ENCODE data around the gene CEP112. TPM values are rescaled to one million over a fixed set of nuclear protein-coding genes. Genes with fewer than 3 reads are reported as not detected.

Gene CEP112
- total and polyA plus RNA-seq, 2 of the 4 experiments (the other 2 are of a cell fraction): 2.5 to 5.6 TPM

DNA sequence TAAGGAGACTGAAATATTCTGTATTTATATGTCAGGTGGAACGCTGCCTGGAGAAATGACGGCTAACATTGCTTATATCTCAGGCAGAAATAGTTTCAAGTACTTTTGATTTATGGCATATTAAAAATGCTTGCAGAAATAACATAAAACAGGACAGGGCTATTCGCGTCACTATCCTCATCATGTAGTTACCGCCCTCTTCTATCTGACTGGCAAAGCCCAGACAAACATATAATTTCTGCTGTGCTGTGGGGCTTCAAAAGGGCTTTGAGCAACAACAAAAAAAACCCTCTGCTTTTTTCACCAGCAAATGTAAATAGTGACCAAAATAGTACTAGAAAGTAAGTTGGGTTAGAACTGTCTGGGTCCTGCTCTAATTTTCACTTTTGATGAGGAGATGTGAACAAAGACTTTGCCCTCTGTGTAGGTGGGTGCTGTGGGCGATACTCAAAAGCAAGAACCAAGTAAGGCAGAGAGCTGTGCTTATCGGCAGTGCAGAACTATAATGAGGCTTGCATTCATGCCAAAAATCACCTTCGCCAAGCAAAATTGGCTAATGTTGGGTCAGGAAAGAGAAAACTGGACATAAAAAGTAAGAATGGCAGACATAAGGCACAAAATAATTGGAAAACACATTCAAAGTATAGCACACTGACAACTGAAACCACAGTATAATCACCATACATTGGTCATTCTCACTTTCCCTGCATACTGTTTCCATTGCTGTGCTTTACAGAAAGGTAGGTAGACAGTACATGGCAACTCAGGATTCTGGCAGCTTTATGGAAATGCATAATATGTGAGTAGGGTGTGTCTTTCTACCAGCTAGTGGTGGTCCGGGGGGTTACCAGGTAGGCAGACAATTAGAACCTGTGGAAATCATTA lies 479.3 kb downstream of the CEP112 start (continued):
- no peak for TF ChIP-seq SMC3 (IDR thresholded peaks at IDR 0.05; ENCODE audit: low read depth, low read length)

GRCh38 chr17:65711671-65712276 lies 480.2 kb downstream of the CEP112 start:
- Histone ChIP-seq H3K27ac (ENCODE audit: insufficient read depth, low read length) (no peak overlapping the region), H4K5ac (ENCODE audit: low read depth, low read length) (no peak overlapping the region), H2AK5ac (ENCODE audit: low read depth, low read length) (no peak overlapping the region), H3K79me1 (ENCODE audit: low read depth in 1 of 2, low read length in 2 of 2) (no peaks in the 10 kb centered on the region), H3K14ac (replicated peaks; ENCODE audit: low read depth, low read length) (no peak overlapping the region), H3K4me2 (ENCODE audit: low read depth, low read length) (no peak overlapping the region), H2BK5ac (ENCODE audit: low read depth, low read length, poor library complexity, severe bottlenecking) (no peak overlapping the region), H2AK9ac (replicated peaks; ENCODE audit: low read depth, low read length, poor library complexity) (no peak overlapping the region), H3K18ac (ENCODE audit: low read depth, low read length) (no peak overlapping the region), H3K56ac (ENCODE audit: extremely low read depth, insufficient read depth, low read length) (no peak overlapping the region; the same call in 1 of the 2 replicates), H4K20me1 (ENCODE audit: insufficient read depth, low read length) (no peaks in the 10 kb centered on the region), H2BK120ac (ENCODE audit: low read depth, low read length) (no peak overlapping the region), H3K36me3 (ENCODE audit: control insufficient read depth, insufficient read depth, low read length) (no peaks in the 10 kb centered on the region), H3K4me1 (ENCODE audit: control insufficient read depth, insufficient read depth, low read length) (no peaks in the 10 kb centered on the region), H3K4ac (ENCODE audit: low read depth, low read length) (no peak overlapping the region), H3K9me3 (ENCODE audit: control insufficient read depth, insufficient read depth, low read length) (no peaks in the 10 kb centered on the region), H4K8ac (ENCODE audit: low read depth in 2 of 2, low read length in 2 of 2) (no peak overlapping the region), H3K4me3 (ENCODE audit: insufficient read depth, low read depth, low read length) (no peak overlapping the region), H4K91ac (ENCODE audit: insufficient read depth, low read depth, low read length) (no peak overlapping the region), H3K9ac (ENCODE audit: low read depth, low read length) (no peak overlapping the region), H2BK15ac (ENCODE audit: low read depth, low read length) (no peak overlapping the region), H3K27me3 (ENCODE audit: control insufficient read depth, insufficient read depth, low read length) (no peaks in the 10 kb centered on the region), H2BK20ac (ENCODE audit: low read depth, low read length) (no peak overlapping the region), H2AFZ (replicated peaks; ENCODE audit: low read length, poor library complexity) (no peak overlapping the region), H3K23ac (ENCODE audit: low read depth, low read length) (no peak overlapping the region), H3K9me1 (ENCODE audit: insufficient read depth, low read length) (no peaks in the 10 kb centered on the region)
- POLR2A ChIA-PET (ENCODE audit: unreplicated experiment): no interaction called here
- BruUV-seq (replicated peaks): no TSS peak
- ATAC-seq (ENCODE audit: low read depth) (no peak), DNase-seq (no peak)
- dilution Hi-C loops (cut with HindIII; ENCODE audit: low sequenced_read_pairs, unreplicated experiment) (no loop called here), intact Hi-C loops (cut with micrococcal nuclease) (no loop called here), in situ Hi-C loops (cut with MboI; ENCODE audit: low sequenced_read_pairs) (no loop called here)
- CTCF ChIA-PET: no interaction called here
- WGBS, 2 experiments (ENCODE audit: extremely low coverage in 2 of 2, insufficient read length in 1 of 2): no CpG with 5 or more reads among the region's 8 CpGs
- TF ChIP-seq SMC3 (IDR thresholded peaks at IDR 0.05; ENCODE audit: low read depth, low read length): no peak
- TF ChIP-seq MAFK (IDR thresholded peaks at IDR 0.05; ENCODE audit: low read depth, low read length): no peak
- no peak for TF ChIP-seq FOS (IDR thresholded peaks at IDR 0.05; ENCODE audit: low read depth, low read length)
- TF ChIP-seq, protein P1, sequence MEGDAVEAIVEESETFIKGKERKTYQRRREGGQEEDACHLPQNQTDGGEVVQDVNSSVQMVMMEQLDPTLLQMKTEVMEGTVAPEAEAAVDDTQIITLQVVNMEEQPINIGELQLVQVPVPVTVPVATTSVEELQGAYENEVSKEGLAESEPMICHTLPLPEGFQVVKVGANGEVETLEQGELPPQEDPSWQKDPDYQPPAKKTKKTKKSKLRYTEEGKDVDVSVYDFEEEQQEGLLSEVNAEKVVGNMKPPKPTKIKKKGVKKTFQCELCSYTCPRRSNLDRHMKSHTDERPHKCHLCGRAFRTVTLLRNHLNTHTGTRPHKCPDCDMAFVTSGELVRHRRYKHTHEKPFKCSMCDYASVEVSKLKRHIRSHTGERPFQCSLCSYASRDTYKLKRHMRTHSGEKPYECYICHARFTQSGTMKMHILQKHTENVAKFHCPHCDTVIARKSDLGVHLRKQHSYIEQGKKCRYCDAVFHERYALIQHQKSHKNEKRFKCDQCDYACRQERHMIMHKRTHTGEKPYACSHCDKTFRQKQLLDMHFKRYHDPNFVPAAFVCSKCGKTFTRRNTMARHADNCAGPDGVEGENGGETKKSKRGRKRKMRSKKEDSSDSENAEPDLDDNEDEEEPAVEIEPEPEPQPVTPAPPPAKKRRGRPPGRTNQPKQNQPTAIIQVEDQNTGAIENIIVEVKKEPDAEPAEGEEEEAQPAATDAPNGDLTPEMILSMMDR (conservative IDR thresholded peaks at IDR 0.05; ENCODE audit: low read depth, low read length): no peak
- TF ChIP-seq CEBPB (IDR thresholded peaks at IDR 0.05; ENCODE audit: low read depth, low read length): no peak
- TF ChIP-seq BHLHE40 (IDR thresholded peaks at IDR 0.05; ENCODE audit: low read depth, low read length): no peak
- TF ChIP-seq NFE2L2 (IDR thresholded peaks at IDR 0.05; ENCODE audit: low read depth, low read length): no peak
- no peak for TF ChIP-seq RAD21 (IDR thresholded peaks at IDR 0.05; ENCODE audit: low read length)
- no peak for TF ChIP-seq MXI1 (IDR thresholded peaks at IDR 0.05; ENCODE audit: borderline replicate concordance, low read depth, low read length)
- no peak for TF ChIP-seq ELK1 (IDR thresholded peaks at IDR 0.05; ENCODE audit: borderline replicate concordance, low read depth, low read length)
- TF ChIP-seq POLR2A (IDR thresholded peaks at IDR 0.05; ENCODE audit: low read depth, low read length): no peak
- no peak for TF ChIP-seq RFX5 (IDR thresholded peaks at IDR 0.05; ENCODE audit: low read depth, low read length)

All from IMR-90 (cell line).